Choroid plexus epithelial cell (primary cell): ENCODE data around the gene EXOC6.
"Not testable (repeated sequence)": the region's sequence is repeated elsewhere in the genome, so short reads cannot be mapped to it uniquely, and the experiment has no call there.

Experiments
- DNase-seq: peaks from one replicate; pipeline ENCODE4 v3.0.0-alpha.2; 2010; ENCODE audit warnings: low read depth
- H3K4me3 ChIP-seq: 2 replicates; pipeline ENCODE4 v1.5.1; 2011; ENCODE audit warnings: low read depth, mild to moderate bottlenecking, control low read depth, low read length, moderate library complexity
- TF ChIP-seq, protein P1 (sequence below): conservative IDR thresholded peaks from 2 replicates; pipeline ENCODE4 v1.5.1; 2011; ENCODE audit warnings: low read depth, mild to moderate bottlenecking, control low read depth, inconsistent platforms, low read length, moderate library complexity

EXOC6 gene

DNA sequence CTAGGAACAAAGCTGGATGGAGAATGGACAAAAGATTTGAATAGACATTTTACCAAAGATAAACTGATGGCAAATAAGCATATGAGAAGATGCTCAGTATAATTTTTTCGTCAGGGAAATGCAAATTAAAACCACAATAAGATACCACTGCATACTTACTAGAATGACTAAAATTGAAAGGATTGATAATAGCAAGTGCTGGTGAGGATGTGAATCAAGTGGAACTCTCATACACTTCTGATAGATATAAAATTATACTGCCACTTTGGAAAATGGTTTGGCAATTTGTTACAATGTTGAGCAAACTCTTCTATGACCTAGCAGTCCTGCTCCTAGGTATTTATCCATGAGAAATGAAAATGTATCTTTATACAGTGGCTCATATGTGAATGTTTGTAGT, 83.3 kb downstream of the EXOC6 start:
- no peak for DNase-seq
- TF ChIP-seq, protein P1, sequence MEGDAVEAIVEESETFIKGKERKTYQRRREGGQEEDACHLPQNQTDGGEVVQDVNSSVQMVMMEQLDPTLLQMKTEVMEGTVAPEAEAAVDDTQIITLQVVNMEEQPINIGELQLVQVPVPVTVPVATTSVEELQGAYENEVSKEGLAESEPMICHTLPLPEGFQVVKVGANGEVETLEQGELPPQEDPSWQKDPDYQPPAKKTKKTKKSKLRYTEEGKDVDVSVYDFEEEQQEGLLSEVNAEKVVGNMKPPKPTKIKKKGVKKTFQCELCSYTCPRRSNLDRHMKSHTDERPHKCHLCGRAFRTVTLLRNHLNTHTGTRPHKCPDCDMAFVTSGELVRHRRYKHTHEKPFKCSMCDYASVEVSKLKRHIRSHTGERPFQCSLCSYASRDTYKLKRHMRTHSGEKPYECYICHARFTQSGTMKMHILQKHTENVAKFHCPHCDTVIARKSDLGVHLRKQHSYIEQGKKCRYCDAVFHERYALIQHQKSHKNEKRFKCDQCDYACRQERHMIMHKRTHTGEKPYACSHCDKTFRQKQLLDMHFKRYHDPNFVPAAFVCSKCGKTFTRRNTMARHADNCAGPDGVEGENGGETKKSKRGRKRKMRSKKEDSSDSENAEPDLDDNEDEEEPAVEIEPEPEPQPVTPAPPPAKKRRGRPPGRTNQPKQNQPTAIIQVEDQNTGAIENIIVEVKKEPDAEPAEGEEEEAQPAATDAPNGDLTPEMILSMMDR = no peak
- H3K4me3 ChIP-seq = no peak overlapping the region

DNA sequence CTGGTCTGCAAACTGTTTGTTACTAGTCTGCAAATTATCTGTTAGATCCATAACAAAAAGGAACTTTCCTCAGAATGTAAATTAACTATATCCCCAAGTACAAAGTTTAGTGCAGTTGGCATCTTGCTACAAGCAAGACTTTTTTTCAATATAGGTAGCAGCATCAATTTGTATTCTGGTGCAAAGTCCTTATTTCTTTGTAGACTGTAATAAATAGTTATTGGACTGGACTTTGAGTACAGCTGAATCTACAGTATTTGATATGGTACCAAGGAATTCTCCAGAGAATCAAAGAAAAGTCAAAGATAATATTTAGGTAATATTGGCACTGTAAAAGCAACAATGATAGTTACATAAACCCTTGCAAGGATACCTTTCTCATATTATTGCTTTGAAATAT, 89.6 kb downstream of the EXOC6 start:
- no peak for DNase-seq
- TF ChIP-seq, protein P1 = no peak
- H3K4me3 ChIP-seq = no peak overlapping the region

DNA sequence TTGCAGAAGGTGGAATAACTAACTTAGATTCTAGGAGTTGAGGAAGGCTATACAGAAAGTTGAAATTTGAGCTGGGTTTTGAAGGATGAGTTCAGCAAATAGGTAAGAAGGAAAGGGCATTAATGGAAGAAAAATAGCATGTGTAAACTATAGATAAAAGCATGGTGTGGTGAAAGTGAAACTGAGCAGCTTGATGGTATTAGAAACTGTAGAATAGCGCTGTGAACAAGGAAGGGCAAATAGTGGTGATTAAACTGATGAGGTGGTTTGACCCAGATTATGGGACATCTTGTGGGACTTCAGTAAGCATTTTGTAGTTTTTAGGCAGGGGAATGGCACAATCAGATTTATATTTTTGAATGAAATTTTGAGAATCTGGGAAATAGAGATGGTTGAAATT, 90.5 kb downstream of the EXOC6 start:
- DNase-seq = no peak
- H3K4me3 ChIP-seq = no peak overlapping the region
- TF ChIP-seq, protein P1 = no peak

DNA sequence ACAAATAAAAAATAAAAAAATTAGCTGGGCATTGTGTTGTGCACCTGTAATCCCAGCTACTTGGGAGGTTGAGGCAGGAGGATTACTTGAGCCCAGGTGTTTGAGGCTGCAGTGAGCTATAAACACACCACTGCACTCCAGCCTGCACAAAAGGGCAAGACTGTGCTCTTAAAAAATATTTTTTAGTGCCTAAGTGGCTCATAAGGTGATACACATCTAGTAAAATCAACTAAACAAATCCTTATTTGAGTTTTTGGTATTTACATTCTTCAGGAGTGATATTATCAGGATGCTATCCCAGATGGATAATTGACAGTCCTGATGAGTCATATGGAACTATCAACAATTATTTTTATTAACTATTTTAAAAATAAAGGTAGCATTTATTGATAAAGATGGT, 93.9 kb downstream of the EXOC6 start:
- no peak overlapping the region for H3K4me3 ChIP-seq
- DNase-seq = no peak
- TF ChIP-seq, protein P1 = no peak

DNA sequence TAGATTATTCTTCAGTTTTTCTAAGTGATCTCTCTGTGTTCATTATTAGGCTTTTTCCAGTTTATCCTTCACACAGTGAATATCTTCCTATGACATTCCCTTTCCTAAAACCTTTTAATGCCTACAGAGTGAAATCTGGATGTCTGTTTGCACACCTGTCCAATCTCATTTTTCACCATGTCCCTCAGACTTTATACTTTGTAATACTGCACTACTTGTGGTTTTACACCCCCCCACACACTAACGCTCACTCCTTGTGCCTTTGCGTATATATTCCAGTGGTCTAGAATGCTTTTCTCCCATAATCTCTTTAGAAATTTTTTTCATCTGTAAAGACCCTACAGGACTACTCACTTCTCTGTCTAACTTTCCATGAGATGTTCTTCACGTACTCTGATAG, 98.2 kb downstream of the EXOC6 start:
- TF ChIP-seq, protein P1 = no peak
- no peak for DNase-seq
- H3K4me3 ChIP-seq = no peak overlapping the region

DNA sequence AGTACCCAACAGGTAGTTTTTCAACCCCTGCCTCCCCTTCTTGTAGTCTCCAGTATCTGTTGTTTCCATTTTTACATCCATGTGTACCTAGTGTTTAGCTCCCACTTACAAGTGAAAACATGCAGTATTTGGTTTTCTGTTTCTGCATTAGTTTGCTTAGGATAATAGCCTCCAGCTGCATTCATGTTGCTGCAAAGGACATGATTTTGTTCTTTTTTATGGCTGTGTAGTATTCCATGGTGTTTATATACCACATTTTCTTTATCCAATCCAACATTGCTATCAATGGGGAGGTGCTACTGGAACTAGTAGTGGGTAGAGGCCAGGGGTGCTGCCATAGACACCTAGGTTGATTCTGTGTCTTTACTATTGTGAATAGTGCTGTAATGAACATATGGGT, 104.3 kb downstream of the EXOC6 start:
- DNase-seq, H3K4me3 ChIP-seq: not testable (repeated sequence)

DNA sequence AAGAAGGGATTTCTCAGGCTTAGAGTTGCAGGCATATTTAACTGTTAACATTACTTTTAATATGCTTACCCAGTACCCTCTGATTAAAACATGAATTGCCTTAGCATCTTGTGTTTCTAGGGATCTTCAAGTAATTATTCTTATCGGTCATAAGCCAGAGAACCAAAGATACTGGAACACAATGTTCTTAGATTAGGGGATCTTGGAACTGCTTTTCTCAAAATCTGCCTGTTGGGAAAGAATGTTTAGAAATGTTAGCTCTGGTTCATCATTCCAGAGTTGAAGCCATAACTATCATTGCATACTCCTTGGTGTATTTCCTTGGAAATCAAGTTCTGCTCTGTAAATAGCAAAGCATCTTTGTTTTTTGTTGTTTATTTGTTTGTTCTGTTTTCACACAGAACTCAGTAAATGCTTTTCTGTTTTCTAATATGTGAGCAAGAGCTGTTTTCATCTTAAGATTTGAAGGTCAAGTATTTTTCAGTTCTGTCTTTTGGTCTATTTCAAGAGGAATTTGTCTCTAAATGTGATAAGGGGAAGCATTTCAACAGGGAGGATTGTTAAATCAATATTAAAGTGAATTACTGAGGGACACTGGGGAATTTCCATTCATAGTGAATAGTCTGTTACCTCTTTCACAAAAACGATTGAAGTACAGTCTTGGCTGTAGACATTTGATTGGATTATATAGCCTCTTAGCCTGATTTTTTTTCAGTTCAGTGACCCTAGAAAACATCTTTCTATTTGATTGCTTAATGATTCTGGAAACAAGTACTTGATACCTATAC, 109.1 kb downstream of the EXOC6 start:
- H3K4me3 ChIP-seq = no peak overlapping the region
- peak; percentile 32 for DNase-seq
- TF ChIP-seq, protein P1 = no peak
